Activated T-helper 17 cell treated with anti-CD3 and anti-CD28 coated beads, Interleukin-2, amount 50 U/mL, for 72 hours (primary cell): Measurements from ENCODE around the gene CCDC116. TPM values are rescaled to one million over a fixed set of nuclear protein-coding genes. Genes with fewer than 3 reads are reported as not detected.
A peak's percentile ranks its signal among the peaks of the same experiment; 100 is the strongest.
"Not testable (repeated sequence)": the region's sequence is repeated elsewhere in the genome, so short reads cannot be mapped to it uniquely, and the experiment has no call there.

Experiments used
- ATAC-seq: fragments of 150-1000 bp; cut with Tn5 transposase; replicated peaks from 2 replicates; pipeline ENCODE4 v1.10.0; 2021; ENCODE audit warnings: mild to moderate bottlenecking, moderate library complexity
- H3K27ac Mint-ChIP-seq: one replicate; pipeline ENCODE4 v1.8.0; 2022; ENCODE audit warnings: mixed read lengths
- H3K27me3 Mint-ChIP-seq: one replicate; pipeline ENCODE4 v1.8.0; 2022; ENCODE audit warnings: mixed read lengths
- H3K36me3 Mint-ChIP-seq: one replicate; pipeline ENCODE4 v1.8.0; 2022; ENCODE audit warnings: low read depth, mild to moderate bottlenecking, mixed read lengths
- H3K4me1 Mint-ChIP-seq: one replicate; pipeline ENCODE4 v1.8.0; 2022; ENCODE audit warnings: mixed read lengths
- H3K4me3 Mint-ChIP-seq: one replicate; pipeline ENCODE4 v1.8.0; 2022; ENCODE audit warnings: mild to moderate bottlenecking, mixed read lengths
- H3K9me3 Mint-ChIP-seq: one replicate; pipeline ENCODE4 v1.8.0; 2022; ENCODE audit warnings: mixed read lengths
- total RNA-seq, 2 donors: library from RNA; stranded (reverse); gene quantifications; one replicate each; pipeline ENCODE4 v1.2.3, GENCODE V29; 2022

Gene CCDC116
- total RNA-seq, 2 donors from 2014 or later: 0.29 to 0.37 TPM

DNA sequence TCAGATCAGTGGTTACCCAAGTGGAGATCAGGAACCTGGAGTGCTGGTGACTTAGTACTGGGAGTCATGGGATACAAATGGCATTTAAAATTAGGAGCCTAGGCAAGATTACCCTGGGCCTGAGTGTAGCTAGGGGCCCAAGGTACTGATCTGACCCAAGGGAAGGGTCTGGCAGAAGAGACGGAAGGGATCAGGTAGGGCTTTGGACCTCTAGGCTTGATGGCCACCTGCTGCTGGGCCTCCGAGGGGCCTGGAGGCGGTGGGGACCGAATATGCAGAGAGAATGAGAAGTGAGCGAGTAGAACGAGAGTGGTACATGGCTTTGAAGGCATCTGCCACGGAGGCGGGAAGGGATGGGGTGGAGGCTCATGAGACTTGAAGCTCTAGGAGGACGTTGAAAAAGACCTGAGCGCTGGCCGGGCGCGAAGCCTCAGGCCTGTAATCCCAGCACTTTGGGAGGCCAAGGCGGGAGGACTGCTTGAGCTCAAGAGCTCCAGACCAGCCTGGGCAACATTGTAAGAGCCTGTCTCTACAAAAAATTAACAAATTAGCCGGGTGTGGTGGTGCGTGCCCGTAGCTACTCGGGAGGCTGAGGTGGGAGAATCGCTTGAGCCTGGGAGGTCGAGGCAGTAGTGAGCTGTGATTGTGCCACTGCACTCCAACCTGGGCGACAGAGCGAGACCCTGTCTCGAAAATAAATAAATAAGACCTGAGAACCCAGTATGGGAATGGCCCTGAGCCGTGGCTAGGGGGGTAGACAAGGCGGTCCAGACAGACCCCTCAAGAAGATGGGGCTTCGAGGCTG lies 32.7 kb downstream of the CCDC116 start:
- Mint-ChIP-seq H3K36me3 (peaks cover 12% of the 10 kb centered on the region), H3K9me3 (no peaks in the 10 kb centered on the region), H3K4me1 (peaks cover 14% of the 10 kb centered on the region), H3K4me3 (peak overlapping the region; percentile 99), H3K27ac (peak overlapping the region; percentile 96), H3K27me3 (no peaks in the 10 kb centered on the region)
- ATAC-seq: no peak

- peaks cover 14% of the 10 kb centered on the region for H3K4me1 Mint-ChIP-seq
- peaks cover 28% of the 10 kb centered on the region for H3K36me3 Mint-ChIP-seq
- no peaks in the 10 kb centered on the region for H3K9me3 Mint-ChIP-seq
- H3K27me3 Mint-ChIP-seq: no peaks in the 10 kb centered on the region
- peak overlapping the region; percentile 99 for H3K4me3 Mint-ChIP-seq
- ATAC-seq: no peak
- peak overlapping the region; percentile 96 for H3K27ac Mint-ChIP-seq
Observed at GRCh38 chr22:21666786-21667185, 34.2 kb downstream of the CCDC116 start.

GRCh38 chr22:21669026-21669425 lies 36.5 kb downstream of the CCDC116 start:
- Mint-ChIP-seq H3K36me3 (peaks cover 50% of the 10 kb centered on the region), H3K27me3 (no peaks in the 10 kb centered on the region), H3K4me1 (peaks cover 14% of the 10 kb centered on the region), H3K4me3 (peak overlapping the region; percentile 25), H3K9me3 (no peaks in the 10 kb centered on the region), H3K27ac (no peak overlapping the region)
- ATAC-seq: no peak

- Mint-ChIP-seq H3K9me3 (no peaks in the 10 kb centered on the region), H3K36me3 (peaks cover 76% of the 10 kb centered on the region)
Observed at GRCh38 chr22:21672107-21672629, 39.6 kb downstream of the CCDC116 start.

GRCh38 chr22:21673534-21674321 lies 41.2 kb downstream of the CCDC116 start:
- Mint-ChIP-seq H3K4me3 (no peak overlapping the region), H3K9me3 (no peaks in the 10 kb centered on the region), H3K27me3 (no peaks in the 10 kb centered on the region), H3K36me3 (peaks cover 76% of the 10 kb centered on the region), H3K27ac (no peak overlapping the region), H3K4me1 (peaks cover 4% of the 10 kb centered on the region)
- ATAC-seq: no peak

More at GRCh38 chr22:21672107-21672629, 39.6 kb downstream of the CCDC116 start:
- ATAC-seq: no peak
- H3K27me3 Mint-ChIP-seq: no peaks in the 10 kb centered on the region
- H3K27ac Mint-ChIP-seq: no peak overlapping the region
- H3K4me1 Mint-ChIP-seq: peaks cover 10% of the 10 kb centered on the region
- no peak overlapping the region for H3K4me3 Mint-ChIP-seq

DNA sequence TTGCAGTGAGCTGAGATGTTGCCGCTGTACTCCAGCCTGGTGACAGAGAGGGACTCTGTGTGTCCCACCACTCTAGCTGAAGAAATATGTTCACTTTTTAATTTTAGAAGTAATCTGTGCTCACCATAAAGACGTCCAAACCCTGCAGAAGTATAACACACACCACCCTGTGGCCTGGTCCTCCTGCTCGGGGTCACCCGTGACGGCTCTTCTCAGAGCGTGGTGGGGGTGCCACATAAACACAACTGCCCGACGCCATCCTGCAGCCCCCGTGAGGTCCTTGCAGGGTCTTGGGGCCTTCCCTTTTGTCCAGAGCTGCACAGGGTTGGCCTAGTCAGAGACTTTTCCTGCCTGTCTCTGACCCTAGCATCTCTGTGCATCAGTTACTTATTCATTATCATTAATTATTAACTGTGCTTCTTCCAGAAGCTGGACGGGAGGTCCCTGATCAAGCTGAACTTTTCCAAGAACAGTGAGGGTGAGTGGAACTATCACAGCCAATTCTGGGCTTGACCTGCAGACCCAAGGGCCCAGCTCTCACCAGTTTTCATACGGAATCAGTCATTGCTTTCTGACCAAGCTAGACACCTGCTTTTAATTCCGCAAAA lies 42.2 kb downstream of the CCDC116 start:
- Mint-ChIP-seq H3K27ac (no peak overlapping the region), H3K9me3 (no peaks in the 10 kb centered on the region), H3K27me3 (no peaks in the 10 kb centered on the region), H3K4me3 (no peak overlapping the region), H3K36me3 (peaks cover 68% of the 10 kb centered on the region), H3K4me1 (no peaks in the 10 kb centered on the region)
- no peak for ATAC-seq

- Mint-ChIP-seq H3K4me1 (no peaks in the 10 kb centered on the region), H3K4me3 (no peak overlapping the region), H3K27me3 (no peaks in the 10 kb centered on the region), H3K36me3 (peaks cover 55% of the 10 kb centered on the region), H3K9me3 (no peaks in the 10 kb centered on the region), H3K27ac (no peak overlapping the region)
- no peak for ATAC-seq
Observed at GRCh38 chr22:21677606-21678443, 45.3 kb downstream of the CCDC116 start.

DNA sequence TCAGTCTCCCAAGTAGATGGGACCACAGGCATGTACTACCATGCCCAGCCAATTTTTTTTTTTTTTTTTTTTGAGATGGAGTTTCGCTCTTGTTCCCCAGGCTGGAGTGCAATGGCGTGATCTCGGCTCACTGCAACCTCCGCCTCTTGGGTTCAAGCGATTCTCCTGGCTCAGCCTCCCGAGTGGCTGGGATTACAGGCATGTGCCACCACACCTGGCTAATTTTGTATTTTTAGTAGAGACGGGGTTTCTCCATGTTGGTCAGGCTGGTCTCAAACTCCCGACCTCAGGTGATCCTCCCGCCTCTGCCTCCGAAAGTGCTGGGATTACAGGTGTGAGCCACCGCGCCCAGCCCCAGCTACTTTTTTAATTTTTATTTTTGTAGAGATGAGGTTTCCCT lies 46.3 kb downstream of the CCDC116 start:
- not testable (repeated sequence) for ATAC-seq, H3K9me3 Mint-ChIP-seq, H3K27ac Mint-ChIP-seq, H3K4me1 Mint-ChIP-seq, H3K4me3 Mint-ChIP-seq, H3K27me3 Mint-ChIP-seq
- H3K36me3 Mint-ChIP-seq: peaks cover 50% of the 10 kb centered on the region

- no peak for ATAC-seq
- no peak overlapping the region for H3K27ac Mint-ChIP-seq
- H3K36me3 Mint-ChIP-seq: peaks cover 46% of the 10 kb centered on the region
- no peaks in the 10 kb centered on the region for H3K9me3 Mint-ChIP-seq
- no peaks in the 10 kb centered on the region for H3K4me1 Mint-ChIP-seq
- no peaks in the 10 kb centered on the region for H3K27me3 Mint-ChIP-seq
- H3K4me3 Mint-ChIP-seq: no peak overlapping the region
Observed at GRCh38 chr22:21679383-21679782, 46.8 kb downstream of the CCDC116 start.

DNA sequence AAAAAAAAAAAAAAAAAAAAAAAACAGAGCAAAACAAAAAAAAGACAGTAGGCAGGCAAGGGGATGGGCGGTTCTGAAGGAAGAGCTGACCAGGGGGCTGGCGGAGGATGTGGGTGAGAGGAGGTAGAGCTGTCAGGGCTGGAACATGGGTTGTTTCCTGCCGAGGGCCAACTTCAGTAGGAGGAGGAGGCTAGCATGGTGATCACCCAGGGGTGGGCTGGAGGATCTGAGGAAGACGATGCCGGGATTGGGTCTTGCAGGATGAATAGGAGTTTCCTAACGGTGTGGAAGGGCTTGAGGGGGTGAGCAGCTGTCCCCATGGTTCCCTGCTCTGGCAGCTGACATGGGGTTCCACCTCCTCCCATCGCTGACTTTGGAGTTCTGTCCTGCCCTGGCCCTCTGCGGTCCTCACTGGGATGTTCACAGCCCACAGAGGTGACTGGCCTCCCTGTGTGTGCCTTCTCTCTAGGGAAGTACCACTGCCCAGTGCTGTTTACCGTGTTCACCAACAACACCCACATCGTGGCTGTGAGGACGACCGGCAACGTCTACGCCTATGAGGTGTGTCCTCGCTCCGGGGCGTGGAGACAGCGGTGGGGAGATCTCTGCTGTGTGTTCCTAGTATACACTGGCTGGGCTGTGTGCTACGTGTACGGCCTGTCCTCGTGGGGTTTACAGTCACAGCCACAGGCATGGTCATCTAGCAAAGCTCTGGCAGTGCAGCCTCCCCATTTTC lies 48.4 kb downstream of the CCDC116 start:
- Mint-ChIP-seq H3K4me1 (no peaks in the 10 kb centered on the region), H3K27ac (no peak overlapping the region), H3K27me3 (no peaks in the 10 kb centered on the region), H3K36me3 (peaks cover 45% of the 10 kb centered on the region), H3K9me3 (no peaks in the 10 kb centered on the region), H3K4me3 (no peak overlapping the region)
- no peak for ATAC-seq

DNA sequence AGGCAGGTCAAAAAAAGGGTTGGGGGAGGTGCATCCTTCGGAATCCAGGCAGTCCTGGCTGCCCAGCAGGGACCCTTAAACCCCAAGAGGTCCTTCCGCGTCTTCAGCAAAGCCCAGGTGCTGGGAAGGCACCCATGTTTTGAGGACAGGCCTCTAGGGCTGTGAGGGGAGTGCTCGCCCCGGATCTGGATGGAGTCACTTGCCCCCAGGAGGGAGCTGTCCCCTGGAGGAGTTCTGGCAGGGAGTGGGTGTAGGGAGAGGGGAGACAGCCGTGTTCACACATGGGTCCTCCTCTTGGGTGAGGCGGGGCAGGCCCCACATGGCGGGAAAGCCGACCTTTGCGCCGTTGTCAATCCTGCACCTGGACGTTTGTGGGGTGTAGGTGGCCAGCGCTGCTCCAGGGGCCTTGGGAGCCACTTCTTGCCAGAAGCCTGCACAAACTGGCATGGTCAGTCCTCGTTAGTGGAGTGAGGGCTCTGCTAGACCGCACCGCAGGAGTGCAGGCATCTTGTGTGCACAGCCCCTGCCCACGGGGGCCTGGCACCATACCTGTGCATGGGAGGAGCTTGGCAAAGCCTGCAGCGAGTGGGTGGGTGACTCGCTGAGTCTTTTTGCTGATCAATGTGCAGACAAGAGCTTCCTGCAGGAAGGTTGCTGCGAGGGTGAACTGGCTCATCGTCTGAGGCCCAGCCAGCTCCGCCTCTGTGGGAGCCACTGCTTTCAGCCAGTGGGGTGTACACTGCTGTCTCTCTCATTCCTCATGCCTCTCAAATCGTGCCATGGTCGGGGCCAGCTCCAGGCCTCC lies 49.2 kb downstream of the CCDC116 start:
- H3K27ac Mint-ChIP-seq: no peak overlapping the region
- H3K27me3 Mint-ChIP-seq: no peaks in the 10 kb centered on the region
- ATAC-seq: no peak
- H3K36me3 Mint-ChIP-seq: peaks cover 40% of the 10 kb centered on the region
- H3K4me3 Mint-ChIP-seq: no peak overlapping the region
- no peaks in the 10 kb centered on the region for H3K9me3 Mint-ChIP-seq
- H3K4me1 Mint-ChIP-seq: no peaks in the 10 kb centered on the region

GRCh38 chr22:21682385-21683175 lies 50.0 kb downstream of the CCDC116 start:
- Mint-ChIP-seq H3K27ac (no peak overlapping the region), H3K9me3 (no peaks in the 10 kb centered on the region), H3K4me1 (no peaks in the 10 kb centered on the region), H3K27me3 (no peaks in the 10 kb centered on the region), H3K36me3 (peaks cover 44% of the 10 kb centered on the region), H3K4me3 (no peak overlapping the region)
- ATAC-seq: no peak
